IPS-18c (cell line): ENCODE measurements around the gene ENG.
"Not testable (repeated sequence)": the region's sequence is repeated elsewhere in the genome, so short reads cannot be mapped to it uniquely, and the experiment has no call there.

ENCODE experiments used
- H3K4me3 ChIP-seq: 2 replicates; pipeline ENCODE4 v1.7.0; 2013; ENCODE audit warnings: low read depth, mild to moderate bottlenecking, low read length, moderate library complexity; ENCODE audit not compliant: insufficient read depth
- H3K9me3 ChIP-seq: one replicate; pipeline ENCODE4 v1.6.1; 2013; ENCODE audit warnings: mild to moderate bottlenecking, low read length, moderate library complexity; ENCODE audit not compliant: control insufficient read depth, insufficient read depth

ENG gene

DNA sequence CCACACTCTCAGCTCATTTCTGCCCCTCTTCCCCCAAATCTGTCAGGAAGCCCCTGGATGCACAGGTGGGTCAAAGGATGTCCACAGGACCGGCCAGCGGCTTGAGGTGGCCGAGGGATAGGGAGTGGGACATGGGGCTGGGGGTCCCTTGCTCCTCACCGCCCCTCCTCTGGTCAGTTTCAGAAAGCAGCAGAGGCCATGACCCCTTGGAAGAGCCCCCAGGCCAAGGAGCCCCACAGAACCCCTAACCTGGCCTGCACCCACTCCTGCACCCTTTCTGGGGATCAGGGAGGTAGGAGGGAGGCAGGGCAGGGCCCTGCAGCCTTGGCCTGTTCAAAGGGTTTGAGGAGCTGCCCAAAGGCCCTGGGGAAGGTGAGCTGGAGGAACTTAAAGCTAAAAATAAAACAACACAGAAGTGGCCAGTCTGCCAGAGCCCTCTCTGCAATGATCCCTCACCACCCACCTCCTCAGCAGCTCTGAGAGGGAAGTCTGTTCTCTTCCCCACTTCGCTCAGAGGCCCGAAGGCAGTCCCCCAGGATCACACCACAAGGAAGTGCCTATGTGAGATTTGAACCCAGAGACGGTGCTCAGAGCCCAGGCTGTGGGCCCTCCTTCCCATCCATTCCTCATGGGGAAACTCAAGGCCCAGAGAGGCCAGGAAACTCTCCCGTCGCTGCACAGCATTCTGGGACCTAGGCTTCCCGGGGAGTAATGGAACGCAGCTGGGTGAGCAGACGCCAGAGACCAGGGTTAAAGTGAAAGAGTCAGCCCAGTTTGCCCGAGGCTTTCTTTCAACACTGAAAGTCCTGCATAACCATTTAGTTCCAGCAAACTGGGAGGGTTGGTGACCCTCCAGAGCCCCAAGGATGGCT lies 910 bp downstream of the ENG start:
- Histone ChIP-seq H3K4me3 (no peak overlapping the region), H3K9me3 (peaks cover 5% of the 10 kb centered on the region)

DNA sequence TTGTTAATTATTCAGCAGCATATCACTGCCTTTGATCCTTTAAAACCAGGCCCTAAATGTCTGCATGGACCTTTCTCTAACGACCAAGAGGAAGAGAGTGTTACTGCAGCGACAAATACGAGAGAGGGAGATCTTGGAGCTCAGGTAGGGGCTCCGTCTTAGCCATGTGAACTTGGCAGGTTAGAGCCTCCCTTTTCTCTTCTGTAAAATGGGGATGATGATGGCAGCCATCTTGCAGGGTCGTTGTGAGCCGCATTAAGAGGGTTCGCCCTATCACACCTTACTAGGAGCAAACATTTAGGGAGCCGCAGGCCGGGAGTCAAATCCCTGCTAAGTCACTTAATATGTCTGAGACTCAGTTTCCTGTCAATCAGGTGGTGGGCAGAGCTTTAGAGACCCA lies 1.6 kb downstream of the ENG start:
- Histone ChIP-seq H3K9me3 (peaks cover 5% of the 10 kb centered on the region), H3K4me3 (no peak overlapping the region)

GRCh38 chr9:127850286-127850830 lies 4.1 kb downstream of the ENG start:
- Histone ChIP-seq H3K9me3 (peaks cover 5% of the 10 kb centered on the region), H3K4me3 (no peak overlapping the region)

GRCh38 chr9:127848756-127849504 lies 5.5 kb downstream of the ENG start:
- Histone ChIP-seq H3K9me3 (peaks cover 5% of the 10 kb centered on the region), H3K4me3 (no peak overlapping the region)

GRCh38 chr9:127847833-127848755 lies 6.4 kb downstream of the ENG start:
- no peak overlapping the region for H3K4me3 ChIP-seq

GRCh38 chr9:127847178-127847510 lies 7.3 kb downstream of the ENG start:
- no peak overlapping the region for H3K4me3 ChIP-seq
- H3K9me3 ChIP-seq: peaks cover 5% of the 10 kb centered on the region

More at GRCh38 chr9:127847833-127848755, 6.4 kb downstream of the ENG start:
- peaks cover 5% of the 10 kb centered on the region for H3K9me3 ChIP-seq

GRCh38 chr9:127846443-127847177 lies 7.8 kb downstream of the ENG start:
- no peak overlapping the region for H3K4me3 ChIP-seq
- H3K9me3 ChIP-seq: peaks cover 5% of the 10 kb centered on the region

GRCh38 chr9:127845619-127846018 lies 8.8 kb downstream of the ENG start:
- not testable (repeated sequence) for H3K4me3 ChIP-seq, H3K9me3 ChIP-seq

GRCh38 chr9:127844821-127845359 lies 9.6 kb downstream of the ENG start:
- Histone ChIP-seq H3K9me3 (peaks cover 5% of the 10 kb centered on the region), H3K4me3 (no peak overlapping the region)

GRCh38 chr9:127841087-127841835 lies 13.2 kb downstream of the ENG start:
- no peaks in the 10 kb centered on the region for H3K9me3 ChIP-seq
- no peak overlapping the region for H3K4me3 ChIP-seq

- no peak overlapping the region for H3K4me3 ChIP-seq
- H3K9me3 ChIP-seq: no peaks in the 10 kb centered on the region
Observed at GRCh38 chr9:127838375-127839078, 15.9 kb downstream of the ENG start.

- H3K9me3 ChIP-seq: no peaks in the 10 kb centered on the region
- no peak overlapping the region for H3K4me3 ChIP-seq
Observed at GRCh38 chr9:127837346-127837745, 17.1 kb downstream of the ENG start.

DNA sequence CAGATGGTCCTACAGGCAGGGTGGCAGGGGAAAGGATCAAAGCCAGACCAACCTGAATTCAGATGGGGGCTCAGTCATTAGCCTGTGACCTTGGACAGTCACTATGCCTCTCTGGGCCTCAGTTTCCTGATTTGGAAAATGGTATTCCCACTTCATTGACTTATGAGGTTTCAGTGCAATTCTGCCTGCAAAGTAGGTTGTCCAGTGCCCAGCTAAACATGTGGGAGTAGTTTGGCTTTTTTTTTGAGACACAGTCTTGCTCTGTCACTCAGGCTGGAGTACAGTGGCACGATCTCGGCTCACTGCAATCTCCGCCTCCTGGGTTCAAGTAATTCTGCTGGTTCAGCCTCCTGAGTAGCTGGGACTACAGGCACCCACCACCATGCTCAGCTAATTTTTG lies 17.9 kb downstream of the ENG start:
- not testable (repeated sequence) for H3K4me3 ChIP-seq, H3K9me3 ChIP-seq

DNA sequence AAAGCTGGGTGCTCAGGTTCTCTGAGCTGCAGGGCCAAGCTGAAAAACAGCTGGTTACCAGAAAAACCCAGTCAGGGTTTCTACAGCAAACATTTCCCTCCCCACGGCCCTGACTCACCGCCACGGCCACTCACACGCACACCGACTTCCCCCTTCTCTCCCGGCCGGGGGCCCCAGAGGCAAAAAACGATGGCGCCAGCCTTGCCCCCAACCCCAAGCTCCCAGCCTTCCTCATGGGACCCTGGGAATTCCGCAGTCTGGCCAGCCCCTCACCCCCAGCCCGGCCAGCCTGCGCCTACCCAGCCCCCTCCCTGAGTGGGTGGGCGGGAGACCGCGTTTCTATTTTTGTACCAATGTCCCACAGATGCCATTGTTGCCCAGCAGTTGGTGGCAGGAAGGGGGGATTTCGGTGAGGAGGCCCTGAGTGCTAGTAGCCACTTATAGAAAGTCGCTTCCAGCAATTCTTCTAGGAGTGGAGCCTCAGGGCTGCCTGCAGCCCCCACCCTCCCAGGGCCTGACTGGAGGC lies 18.4 kb downstream of the ENG start:
- Histone ChIP-seq H3K4me3 (no peak overlapping the region), H3K9me3 (no peaks in the 10 kb centered on the region)

DNA sequence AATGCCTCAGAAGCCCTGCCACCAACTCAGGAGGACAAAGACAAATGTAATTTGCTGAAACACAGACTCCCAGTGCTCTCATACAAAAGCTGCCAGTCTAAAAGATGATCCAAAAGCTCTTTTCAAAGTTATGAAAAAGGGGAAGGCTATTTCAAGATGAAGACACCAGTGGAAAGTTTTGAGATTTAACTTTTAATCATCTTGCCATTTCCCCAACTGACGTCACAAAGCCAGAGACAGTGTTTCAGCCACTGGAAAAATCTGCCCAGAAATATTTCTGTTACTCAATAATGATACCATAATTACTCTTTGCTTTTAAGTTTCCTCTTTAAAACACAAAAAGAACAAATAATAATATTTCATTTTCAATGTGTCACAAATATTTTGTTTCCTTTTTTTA lies 20.9 kb downstream of the ENG start:
- H3K9me3 ChIP-seq: no peaks in the 10 kb centered on the region
- H3K4me3 ChIP-seq: no peak overlapping the region
